Measurements from ENCODE around the gene WWOX.

WWOX gene

GRCh38 chr16:78458588-78458987 lies 359.1 kb downstream of the WWOX start:
- no peak for DNase-seq (ENCODE audit: low read depth in 4 of 4, low spot score in 1 of 4)

GRCh38 chr16:78460428-78460827 lies 361.0 kb downstream of the WWOX start:
- no peak for DNase-seq (ENCODE audit: low read depth in 4 of 4, low spot score in 1 of 4)

- no peak for DNase-seq (ENCODE audit: low read depth in 4 of 4, low spot score in 1 of 4)
These were observed 361.6 kb downstream of the WWOX start for GRCh38 chr16:78461087-78461486.

- DNase-seq (ENCODE audit: low read depth in 4 of 4, low spot score in 1 of 4) = no peak
These were observed 362.2 kb downstream of the WWOX start for GRCh38 chr16:78461496-78462287.

- DNase-seq (ENCODE audit: low read depth in 4 of 4, low spot score in 1 of 4) = no peak
These were observed 363.1 kb downstream of the WWOX start for GRCh38 chr16:78462288-78463208.

- no peak for DNase-seq (ENCODE audit: low read depth in 4 of 4, low spot score in 1 of 4)
These were observed 364.1 kb downstream of the WWOX start for GRCh38 chr16:78463591-78463990.

- no peak for DNase-seq (ENCODE audit: low read depth in 4 of 4, low spot score in 1 of 4)
These were observed 365.4 kb downstream of the WWOX start for GRCh38 chr16:78464833-78465232.

GRCh38 chr16:78465730-78466129 lies 366.3 kb downstream of the WWOX start:
- DNase-seq (ENCODE audit: low read depth in 4 of 4, low spot score in 1 of 4) = no peak

GRCh38 chr16:78469787-78470186 lies 370.3 kb downstream of the WWOX start:
- no peak for DNase-seq (ENCODE audit: low read depth in 4 of 4, low spot score in 1 of 4)

GRCh38 chr16:78473031-78473699 lies 373.7 kb downstream of the WWOX start:
- DNase-seq (ENCODE audit: low read depth in 4 of 4, low spot score in 1 of 4) = no peak

GRCh38 chr16:78474762-78475161 lies 375.3 kb downstream of the WWOX start:
- DNase-seq (ENCODE audit: low read depth in 4 of 4, low spot score in 1 of 4) = no peak

- no peak for DNase-seq (ENCODE audit: low read depth in 4 of 4, low spot score in 1 of 4)
These were observed 377.2 kb downstream of the WWOX start for GRCh38 chr16:78476615-78477014.

- DNase-seq (ENCODE audit: low read depth in 4 of 4, low spot score in 1 of 4) = no peak
These were observed 378.9 kb downstream of the WWOX start for GRCh38 chr16:78478267-78478861.

GRCh38 chr16:78479723-78480122 lies 380.3 kb downstream of the WWOX start:
- DNase-seq (ENCODE audit: low read depth in 4 of 4, low spot score in 1 of 4) = no peak

- no peak for DNase-seq (ENCODE audit: low read depth in 4 of 4, low spot score in 1 of 4)
These were observed 381.1 kb downstream of the WWOX start for GRCh38 chr16:78480588-78480987.

GRCh38 chr16:78483124-78483992 lies 383.9 kb downstream of the WWOX start:
- DNase-seq (ENCODE audit: low read depth in 4 of 4, low spot score in 1 of 4) = no peak

GRCh38 chr16:78484509-78485058 lies 385.1 kb downstream of the WWOX start:
- DNase-seq (ENCODE audit: low read depth in 4 of 4, low spot score in 1 of 4) = no peak

- no peak for DNase-seq (ENCODE audit: low read depth in 4 of 4, low spot score in 1 of 4)
These were observed 385.9 kb downstream of the WWOX start for GRCh38 chr16:78485188-78485916.

GRCh38 chr16:78485917-78486257 lies 386.4 kb downstream of the WWOX start:
- DNase-seq (ENCODE audit: low read depth in 4 of 4, low spot score in 1 of 4) = no peak

Measured in stimulated activated CD4-positive, alpha-beta T cell treated with anti-CD3 and anti-CD28 coated beads, Interleukin-1b, Interleukin-23, amount 100 ng/mL, for 24 hours (primary cell).